GM12878 (cell line): ENCODE results near the gene XAB2. TPM values are rescaled to one million over a fixed set of nuclear protein-coding genes. Genes with fewer than 3 reads are reported as not detected.

ENCODE experiments used
- BACH1 ChIP-seq: fragments of 450-650 bp; IDR thresholded peaks from 2 replicates; pipeline ENCODE4 v1.6.1; 2017; ENCODE audit warnings: mild to moderate bottlenecking, borderline replicate concordance
- CBFB ChIP-seq: IDR thresholded peaks from 2 replicates; pipeline ENCODE4 v1.6.1; 2016; ENCODE audit warnings: antibody characterized with exemption, low read depth
- GATAD2B ChIP-seq: fragments of 450-650 bp; conservative IDR thresholded peaks from 2 replicates; pipeline ENCODE4 v1.6.1; 2017; ENCODE audit warnings: low read depth, mild to moderate bottlenecking, moderate library complexity
- HCFC1 ChIP-seq: fragments of 150-350 bp; IDR thresholded peaks from 2 replicates; pipeline ENCODE4 v1.6.1; 2014; ENCODE audit warnings: low read length
- KDM1A ChIP-seq: fragments of 200-600 bp; sonication (generic); IDR thresholded peaks from 2 replicates; pipeline ENCODE4 v1.6.1; 2016; ENCODE audit warnings: borderline replicate concordance
- KLF5 ChIP-seq: fragments of 450-650 bp; IDR thresholded peaks from 2 replicates; pipeline ENCODE4 v1.6.1; 2014; ENCODE audit warnings: mild to moderate bottlenecking; ENCODE audit not compliant: partially characterized antibody
- MTA3 ChIP-seq: IDR thresholded peaks from 2 replicates; pipeline ENCODE4 v1.6.1; 2012; ENCODE audit warnings: low read length, inconsistent platforms, borderline replicate concordance
- MYB ChIP-seq: fragments of 150-350 bp; IDR thresholded peaks from 2 replicates; pipeline ENCODE4 v1.6.1; 2014; ENCODE audit warnings: mild to moderate bottlenecking, low read depth, low read length, borderline replicate concordance
- MYC ChIP-seq: IDR thresholded peaks from 2 replicates; pipeline ENCODE4 v1.6.1; 2011; ENCODE audit warnings: mild to moderate bottlenecking, low read length, moderate library complexity, inconsistent platforms; ENCODE audit not compliant: insufficient read depth, insufficient replicate concordance, insufficient read length, severe bottlenecking
- NFYA ChIP-seq: IDR thresholded peaks from 2 replicates; pipeline ENCODE4 v1.6.1; 2011; ENCODE audit warnings: low read depth, mild to moderate bottlenecking, low read length, improper control_type of control experiment, borderline replicate concordance
- PAX5 ChIP-seq: IDR thresholded peaks from 2 replicates; pipeline ENCODE4 v1.6.1; 2011; ENCODE audit warnings: low read depth, low read length, borderline replicate concordance
- RAD21 ChIP-seq: IDR thresholded peaks from 2 replicates; pipeline ENCODE4 v1.6.1; 2011; ENCODE audit warnings: mild to moderate bottlenecking, low read depth, low read length, moderate library complexity; ENCODE audit not compliant: insufficient read depth
- RUNX3 ChIP-seq: IDR thresholded peaks from 2 replicates; pipeline ENCODE4 v1.6.1; 2012; ENCODE audit warnings: low read length, inconsistent platforms
- SMARCA5 ChIP-seq: fragments of 450-650 bp; IDR thresholded peaks from 2 replicates; pipeline ENCODE4 v1.6.1; 2017; ENCODE audit warnings: mild to moderate bottlenecking
- SPI1 ChIP-seq: IDR thresholded peaks from 2 replicates; pipeline ENCODE4 v1.6.1; 2011; ENCODE audit warnings: low read depth, mild to moderate bottlenecking, low read length, moderate library complexity, borderline replicate concordance; ENCODE audit not compliant: insufficient read depth
- SRF ChIP-seq, 2 experiments: IDR thresholded peaks; 2 replicates each; pipeline ENCODE4 v1.6.1; 2011; ENCODE audit warnings: low read depth in 2 of 2, low read length in 2 of 2, mild to moderate bottlenecking in 1 of 2, moderate library complexity in 1 of 2
- STAT1 ChIP-seq: fragments of 450-650 bp; conservative IDR thresholded peaks from 2 replicates; pipeline ENCODE4 v1.6.1; 2014; ENCODE audit warnings: antibody characterized with exemption, mild to moderate bottlenecking
- YY1 ChIP-seq: IDR thresholded peaks from 2 replicates; pipeline ENCODE4 v1.6.1; 2011; ENCODE audit warnings: low read depth, mild to moderate bottlenecking, low read length
- ZNF207 ChIP-seq: fragments of 450-650 bp; IDR thresholded peaks from 2 replicates; pipeline ENCODE4 v1.6.1; 2014; ENCODE audit warnings: antibody characterized with exemption, mild to moderate bottlenecking, borderline replicate concordance
- ZNF24 ChIP-seq: fragments of 450-650 bp; IDR thresholded peaks from 2 replicates; pipeline ENCODE4 v1.6.1; 2017; ENCODE audit warnings: antibody characterized with exemption, mild to moderate bottlenecking
- polyA plus RNA-seq, 11 experiments: library from polyadenylated mRNA; depleted of rRNA in 4 of 11; unstranded in 6 of 11; stranded (reverse) in 5 of 11; fragments of >200 nt; fragmentation: Nextera tagmentation in 4 of 11; fragmentation: Illumina TruSeq in 1 of 11; extraction: Ambion mirVana in 4 of 11; extraction: Trizol in 1 of 11; gene quantifications; 1 replicate in 1 of 11; 2 replicates in 10 of 11; pipeline versions ENCODE4 v1.2.1 to v1.2.3, GENCODE V29; 2011 to 2016; ENCODE audit warnings: inconsistent platforms in 2 of 11, missing spikeins in 2 of 11, low read depth in 1 of 11
- total RNA-seq, 4 experiments: library from RNA; depleted of rRNA in 3 of 4; stranded (reverse); fragments of >200 nt in 3 of 4; fragmentation: Illumina TruSeq in 1 of 4; extraction: Trizol in 1 of 4; gene quantifications; 2 replicates each; pipeline versions ENCODE4 v1.2.1 to v1.2.3, GENCODE V29; 2013 to 2021
- TF ChIP-seq, protein P1 (sequence below): IDR thresholded peaks from 2 replicates; pipeline ENCODE4 v1.6.1; 2012; ENCODE audit warnings: low read depth, low read length, improper control_type of control experiment
- TF ChIP-seq, protein P2 (sequence below): fragments of 450-650 bp; IDR thresholded peaks from 2 replicates; pipeline ENCODE4 v1.6.1; 2017; ENCODE audit warnings: low read depth, mild to moderate bottlenecking, moderate library complexity
- TF ChIP-seq, protein P3 (sequence below): fragments of 150-350 bp; IDR thresholded peaks from 2 replicates; pipeline ENCODE4 v1.6.1; 2014; ENCODE audit warnings: mild to moderate bottlenecking, low read depth, low read length
- TF ChIP-seq, protein P4 (sequence below): fragments of 450-650 bp; conservative IDR thresholded peaks from 2 replicates; pipeline ENCODE4 v1.6.1; 2017; ENCODE audit warnings: mild to moderate bottlenecking, moderate library complexity

XAB2 gene
- total and polyA plus RNA-seq, 10 of the 15 experiments (the other 5 are each of a cell fraction or from before 2014, with no cell fraction given), result 0.34 to 45.1 (median 18.8) TPM

DNA sequence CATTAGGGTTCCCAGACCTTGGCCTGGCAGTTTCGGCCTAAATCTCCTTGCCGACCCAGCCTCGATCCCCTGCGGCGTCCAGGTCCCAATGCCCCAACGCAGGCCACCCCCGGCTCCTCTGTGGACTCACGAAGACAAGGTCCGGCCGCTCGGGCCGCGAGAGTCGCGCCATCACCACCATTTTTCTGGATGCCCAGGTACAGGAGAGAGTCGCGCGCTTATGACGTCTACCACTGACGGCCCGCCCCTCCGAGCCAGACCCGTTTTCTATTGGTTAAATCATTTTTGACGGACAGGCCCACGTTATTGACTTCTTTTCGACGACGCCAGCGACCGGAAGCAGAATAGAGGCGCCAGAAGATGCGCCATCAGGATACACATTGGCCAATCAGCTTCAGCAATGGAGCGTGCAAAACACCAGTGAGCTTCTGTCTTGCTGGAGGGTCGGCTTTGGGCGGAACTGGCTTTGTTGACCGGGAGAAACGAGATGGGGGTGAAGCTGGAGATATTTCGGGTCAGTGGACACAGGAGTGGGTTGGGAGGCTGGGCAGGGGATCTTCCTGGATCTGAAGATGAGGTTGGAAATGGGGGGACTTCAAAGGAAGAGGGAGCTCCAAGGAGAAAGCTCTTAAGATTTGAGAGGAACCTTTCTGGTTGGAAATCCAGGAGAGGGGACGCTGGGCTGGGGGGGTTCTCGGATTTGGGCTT lies at the start of gene XAB2, which contains the start of gene PET100 (continued):
- TF ChIP-seq SMARCA5 (no peak), CBFB (0 out of 2 replicates have a peak, but pooled peaks have one; percentile 50), NFYA (peak; percentile 87), KDM1A (no peak), SPI1 (peak; percentile 64; the same call in 1 of the 2 replicates), SRF (IDR thresholded peaks at IDR 0.05; ENCODE audit: low read depth in 2 of 2, low read length in 2 of 2) (peak in 1 of 2 experiments; percentile 31; a peak in 1 of 4 replicates), YY1 (peak; percentile 95), STAT1 (no peak), RUNX3 (peak; percentile 16; the same call in 1 of the 2 replicates), ZNF207 (peak; percentile 50; the same call in 1 of the 2 replicates), HCFC1 (peak; percentile 77), GATAD2B (0 out of 2 replicates have a peak, but pooled peaks have one; percentile 52), MYC (no peak), RAD21 (no peak), BACH1 (peak; percentile 30; the same call in 1 of the 2 replicates), MTA3 (no peak), KLF5 (peak; percentile 88), MYB (no peak), PAX5 (no peak), ZNF24 (no peak)
- TF ChIP-seq, protein P1, sequence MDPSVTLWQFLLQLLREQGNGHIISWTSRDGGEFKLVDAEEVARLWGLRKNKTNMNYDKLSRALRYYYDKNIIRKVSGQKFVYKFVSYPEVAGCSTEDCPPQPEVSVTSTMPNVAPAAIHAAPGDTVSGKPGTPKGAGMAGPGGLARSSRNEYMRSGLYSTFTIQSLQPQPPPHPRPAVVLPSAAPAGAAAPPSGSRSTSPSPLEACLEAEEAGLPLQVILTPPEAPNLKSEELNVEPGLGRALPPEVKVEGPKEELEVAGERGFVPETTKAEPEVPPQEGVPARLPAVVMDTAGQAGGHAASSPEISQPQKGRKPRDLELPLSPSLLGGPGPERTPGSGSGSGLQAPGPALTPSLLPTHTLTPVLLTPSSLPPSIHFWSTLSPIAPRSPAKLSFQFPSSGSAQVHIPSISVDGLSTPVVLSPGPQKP, result peak; percentile 93
- TF ChIP-seq, protein P2, sequence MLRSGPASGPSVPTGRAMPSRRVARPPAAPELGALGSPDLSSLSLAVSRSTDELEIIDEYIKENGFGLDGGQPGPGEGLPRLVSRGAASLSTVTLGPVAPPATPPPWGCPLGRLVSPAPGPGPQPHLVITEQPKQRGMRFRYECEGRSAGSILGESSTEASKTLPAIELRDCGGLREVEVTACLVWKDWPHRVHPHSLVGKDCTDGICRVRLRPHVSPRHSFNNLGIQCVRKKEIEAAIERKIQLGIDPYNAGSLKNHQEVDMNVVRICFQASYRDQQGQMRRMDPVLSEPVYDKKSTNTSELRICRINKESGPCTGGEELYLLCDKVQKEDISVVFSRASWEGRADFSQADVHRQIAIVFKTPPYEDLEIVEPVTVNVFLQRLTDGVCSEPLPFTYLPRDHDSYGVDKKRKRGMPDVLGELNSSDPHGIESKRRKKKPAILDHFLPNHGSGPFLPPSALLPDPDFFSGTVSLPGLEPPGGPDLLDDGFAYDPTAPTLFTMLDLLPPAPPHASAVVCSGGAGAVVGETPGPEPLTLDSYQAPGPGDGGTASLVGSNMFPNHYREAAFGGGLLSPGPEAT, result peak; percentile 100
- TF ChIP-seq, protein P3, sequence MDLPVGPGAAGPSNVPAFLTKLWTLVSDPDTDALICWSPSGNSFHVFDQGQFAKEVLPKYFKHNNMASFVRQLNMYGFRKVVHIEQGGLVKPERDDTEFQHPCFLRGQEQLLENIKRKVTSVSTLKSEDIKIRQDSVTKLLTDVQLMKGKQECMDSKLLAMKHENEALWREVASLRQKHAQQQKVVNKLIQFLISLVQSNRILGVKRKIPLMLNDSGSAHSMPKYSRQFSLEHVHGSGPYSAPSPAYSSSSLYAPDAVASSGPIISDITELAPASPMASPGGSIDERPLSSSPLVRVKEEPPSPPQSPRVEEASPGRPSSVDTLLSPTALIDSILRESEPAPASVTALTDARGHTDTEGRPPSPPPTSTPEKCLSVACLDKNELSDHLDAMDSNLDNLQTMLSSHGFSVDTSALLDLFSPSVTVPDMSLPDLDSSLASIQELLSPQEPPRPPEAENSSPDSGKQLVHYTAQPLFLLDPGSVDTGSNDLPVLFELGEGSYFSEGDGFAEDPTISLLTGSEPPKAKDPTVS, result no peak
- TF ChIP-seq, protein P4, sequence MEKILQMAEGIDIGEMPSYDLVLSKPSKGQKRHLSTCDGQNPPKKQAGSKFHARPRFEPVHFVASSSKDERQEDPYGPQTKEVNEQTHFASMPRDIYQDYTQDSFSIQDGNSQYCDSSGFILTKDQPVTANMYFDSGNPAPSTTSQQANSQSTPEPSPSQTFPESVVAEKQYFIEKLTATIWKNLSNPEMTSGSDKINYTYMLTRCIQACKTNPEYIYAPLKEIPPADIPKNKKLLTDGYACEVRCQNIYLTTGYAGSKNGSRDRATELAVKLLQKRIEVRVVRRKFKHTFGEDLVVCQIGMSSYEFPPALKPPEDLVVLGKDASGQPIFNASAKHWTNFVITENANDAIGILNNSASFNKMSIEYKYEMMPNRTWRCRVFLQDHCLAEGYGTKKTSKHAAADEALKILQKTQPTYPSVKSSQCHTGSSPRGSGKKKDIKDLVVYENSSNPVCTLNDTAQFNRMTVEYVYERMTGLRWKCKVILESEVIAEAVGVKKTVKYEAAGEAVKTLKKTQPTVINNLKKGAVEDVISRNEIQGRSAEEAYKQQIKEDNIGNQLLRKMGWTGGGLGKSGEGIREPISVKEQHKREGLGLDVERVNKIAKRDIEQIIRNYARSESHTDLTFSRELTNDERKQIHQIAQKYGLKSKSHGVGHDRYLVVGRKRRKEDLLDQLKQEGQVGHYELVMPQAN, result peak; percentile 63; the same call in 1 of the 2 replicates
